GM10266 (cell line): ENCODE measurements around the gene GGNBP2.

Source experiments
- DNase-seq: peaks from one replicate; pipeline ENCODE4 v3.0.0; 2012; ENCODE audit errors: extremely low spot score
- TF ChIP-seq, protein P1 (sequence below): IDR thresholded peaks from 2 replicates; pipeline ENCODE4 v1.5.1; 2012; ENCODE audit warnings: mild to moderate bottlenecking, low read depth; ENCODE audit not compliant: control insufficient read depth, insufficient read depth; ENCODE audit errors: missing control alignments

The GGNBP2 gene

DNA sequence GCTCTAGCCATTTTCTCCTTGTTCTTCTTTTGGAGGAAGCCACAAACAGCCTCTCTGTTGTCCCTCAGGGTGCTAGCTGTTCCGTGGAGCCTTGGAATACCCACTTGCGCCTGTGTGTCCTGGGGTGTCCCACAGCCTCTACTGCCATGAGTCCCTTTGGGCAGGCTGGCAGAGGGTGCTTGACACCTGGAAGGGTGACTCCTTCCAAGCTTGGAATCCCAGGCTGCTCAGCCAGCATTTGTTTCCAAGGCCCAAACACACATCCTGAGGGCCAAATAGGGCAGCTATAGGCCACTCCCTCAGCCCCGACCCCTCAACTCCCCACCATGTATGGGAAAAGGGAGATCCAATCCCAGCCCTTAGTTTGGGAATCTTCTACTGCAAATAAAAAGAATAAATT lies 43.4 kb upstream of the GGNBP2 start:
- DNase-seq, result no peak
- TF ChIP-seq, protein P1, sequence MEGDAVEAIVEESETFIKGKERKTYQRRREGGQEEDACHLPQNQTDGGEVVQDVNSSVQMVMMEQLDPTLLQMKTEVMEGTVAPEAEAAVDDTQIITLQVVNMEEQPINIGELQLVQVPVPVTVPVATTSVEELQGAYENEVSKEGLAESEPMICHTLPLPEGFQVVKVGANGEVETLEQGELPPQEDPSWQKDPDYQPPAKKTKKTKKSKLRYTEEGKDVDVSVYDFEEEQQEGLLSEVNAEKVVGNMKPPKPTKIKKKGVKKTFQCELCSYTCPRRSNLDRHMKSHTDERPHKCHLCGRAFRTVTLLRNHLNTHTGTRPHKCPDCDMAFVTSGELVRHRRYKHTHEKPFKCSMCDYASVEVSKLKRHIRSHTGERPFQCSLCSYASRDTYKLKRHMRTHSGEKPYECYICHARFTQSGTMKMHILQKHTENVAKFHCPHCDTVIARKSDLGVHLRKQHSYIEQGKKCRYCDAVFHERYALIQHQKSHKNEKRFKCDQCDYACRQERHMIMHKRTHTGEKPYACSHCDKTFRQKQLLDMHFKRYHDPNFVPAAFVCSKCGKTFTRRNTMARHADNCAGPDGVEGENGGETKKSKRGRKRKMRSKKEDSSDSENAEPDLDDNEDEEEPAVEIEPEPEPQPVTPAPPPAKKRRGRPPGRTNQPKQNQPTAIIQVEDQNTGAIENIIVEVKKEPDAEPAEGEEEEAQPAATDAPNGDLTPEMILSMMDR, result no peak

DNA sequence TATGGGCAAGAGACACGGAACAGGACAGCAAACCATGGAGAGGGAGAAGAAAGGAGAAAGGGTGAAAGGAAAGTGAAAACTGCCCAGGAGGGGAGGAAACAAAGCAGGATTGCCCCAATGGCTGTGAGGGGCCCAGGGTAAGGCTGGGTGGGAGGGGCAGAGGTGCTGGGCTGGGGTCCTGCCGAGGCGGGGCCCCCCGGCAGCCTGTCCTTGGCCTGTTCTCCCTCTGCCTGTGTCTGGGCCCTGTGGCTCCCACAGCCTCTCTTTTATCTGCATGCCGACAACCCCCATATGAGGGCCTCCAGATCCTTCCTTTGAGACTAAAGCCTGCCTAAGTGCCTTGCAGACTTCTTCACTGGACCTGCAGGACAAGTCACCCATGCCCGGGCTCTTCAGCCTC lies 42.8 kb upstream of the GGNBP2 start:
- TF ChIP-seq, protein P1, result no peak
- no peak for DNase-seq

DNA sequence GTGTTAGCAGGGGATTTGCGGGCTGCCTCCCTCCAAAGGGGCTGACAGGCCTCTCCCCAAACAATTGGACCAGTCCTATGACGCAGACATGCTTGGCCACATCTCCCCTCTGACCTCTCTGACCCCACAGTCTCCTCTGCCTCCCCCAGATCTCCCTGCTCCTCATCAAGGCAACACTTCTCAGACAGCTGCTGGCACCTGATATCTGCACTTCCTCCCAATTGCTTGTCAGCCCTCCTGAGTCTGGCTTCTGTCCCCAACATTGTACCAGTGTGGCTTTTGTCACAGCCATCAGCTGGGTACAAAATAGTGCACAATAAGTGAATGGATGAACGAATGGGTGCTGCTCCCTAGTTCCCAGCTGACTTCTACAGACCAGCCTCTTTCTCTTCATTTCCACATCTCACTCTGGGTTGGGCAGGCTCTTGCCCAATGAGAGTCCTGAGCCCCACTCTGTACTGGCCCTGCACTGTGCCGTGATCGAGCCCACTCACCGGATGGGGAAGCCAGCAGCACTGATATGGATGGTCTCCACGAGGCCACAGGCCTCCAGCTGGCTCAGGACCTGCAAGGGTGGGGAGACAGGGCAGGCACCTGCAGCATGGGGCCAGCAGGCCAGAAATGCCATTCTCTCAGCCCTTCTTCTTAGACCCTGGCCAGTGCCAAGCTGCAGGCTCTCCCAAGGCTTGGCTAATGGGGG lies 41.1 kb upstream of the GGNBP2 start:
- TF ChIP-seq, protein P1, result no peak
- no peak for DNase-seq

DNA sequence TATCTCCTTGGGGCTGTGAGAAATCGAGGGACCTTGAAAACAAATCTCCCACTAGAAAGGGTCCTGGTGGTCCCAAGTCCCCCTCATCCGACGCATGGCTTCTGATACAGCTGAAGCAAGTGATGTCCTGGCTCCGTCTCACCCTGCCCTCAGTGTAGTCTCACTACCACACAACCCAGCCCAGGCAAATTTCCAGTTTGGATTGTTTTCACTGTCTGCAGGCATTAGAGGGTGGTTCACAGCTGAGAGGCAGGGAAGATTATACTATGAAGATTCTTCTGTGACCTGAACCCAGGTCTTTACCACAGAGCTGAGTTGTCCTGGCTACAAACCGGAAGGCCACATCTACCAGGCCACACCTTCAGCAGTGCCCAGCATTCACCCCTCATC lies 40.6 kb upstream of the GGNBP2 start:
- no peak for DNase-seq
- TF ChIP-seq, protein P1, result no peak

DNA sequence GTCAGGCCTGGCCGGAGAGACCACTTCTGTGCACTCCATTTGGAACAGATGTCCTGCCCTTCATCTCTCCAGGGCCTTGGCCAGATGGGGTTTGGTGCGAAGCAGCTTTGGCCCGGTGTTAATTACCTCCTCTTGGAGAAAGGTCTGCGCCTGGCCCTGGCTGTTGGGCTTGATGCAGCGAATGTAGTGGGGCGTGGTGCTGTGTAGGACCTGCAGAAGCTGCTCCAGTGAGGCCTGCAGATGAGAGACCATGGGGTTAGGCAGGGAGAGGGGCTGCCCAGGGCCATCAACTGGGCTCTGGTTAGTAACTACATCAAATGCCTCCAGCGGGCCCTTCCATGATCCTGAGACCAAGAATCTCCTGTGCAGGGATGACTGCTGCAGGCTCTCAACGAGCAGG lies 39.5 kb upstream of the GGNBP2 start:
- no peak for DNase-seq
- TF ChIP-seq, protein P1, result no peak

DNA sequence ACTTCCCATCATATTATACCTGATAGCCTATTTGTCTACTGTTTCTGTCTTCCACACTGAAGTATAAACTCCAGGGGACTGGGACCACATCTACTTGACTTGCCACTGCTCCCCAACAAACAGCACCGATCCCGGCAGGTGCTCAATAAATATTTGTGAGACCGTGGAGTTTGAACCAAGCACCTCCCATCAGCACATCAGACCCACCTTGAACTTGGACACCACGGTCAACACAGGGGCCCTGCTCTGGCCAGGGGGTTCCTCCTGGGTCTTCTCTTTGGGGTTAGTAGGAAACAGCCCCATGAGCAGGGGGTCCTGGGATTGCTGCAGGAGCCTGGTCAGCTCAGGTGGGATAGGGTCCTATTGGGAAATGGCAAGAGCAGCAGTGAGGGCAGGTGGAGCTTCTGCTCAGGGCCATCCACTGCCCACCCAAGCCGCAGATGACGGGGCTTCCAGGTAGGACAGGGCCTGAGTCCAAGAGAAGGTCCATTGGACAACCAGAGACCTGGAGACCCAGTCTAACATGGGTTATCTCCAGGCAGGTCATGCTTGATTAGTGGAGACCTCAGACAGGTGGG lies 38.4 kb upstream of the GGNBP2 start:
- DNase-seq, result no peak
- TF ChIP-seq, protein P1, result no peak

DNA sequence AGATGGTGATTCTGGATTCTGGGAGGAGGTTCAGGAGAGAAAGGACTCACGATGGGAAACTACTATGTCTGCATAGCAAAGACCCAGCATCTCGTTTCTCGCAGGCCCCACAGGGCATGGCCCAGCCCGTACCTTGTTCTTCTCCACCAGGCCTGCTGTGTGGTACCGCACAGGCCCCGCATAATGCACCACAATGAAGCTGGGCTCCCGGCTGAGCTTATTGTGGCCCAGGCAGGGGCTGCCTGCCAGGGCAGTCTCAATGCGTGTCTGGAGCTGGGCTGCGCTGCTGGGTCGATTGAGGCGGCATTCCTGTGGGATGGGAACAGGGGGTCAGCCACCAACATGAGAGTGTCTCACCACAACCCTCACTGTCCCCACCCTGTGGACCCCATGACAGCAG lies 37.9 kb upstream of the GGNBP2 start:
- no peak for DNase-seq
- TF ChIP-seq, protein P1, result no peak
